A549 (cell line): ENCODE results near the gene CYLD. TPM values are rescaled to one million over a fixed set of nuclear protein-coding genes. Genes with fewer than 3 reads are reported as not detected.

ENCODE experiments used
- ATAC-seq, 2 experiments: fragments of 200-7000 bp in 1 of 2; fragments of >200 bp in 1 of 2; cut with Nextera tagmentation in 1 of 2; cut with Tn5 transposase in 1 of 2; 3 replicates each; pipeline versions ENCODE4 v1.8.0 to v1.9.1; 2018 to 2020; ENCODE audit warnings: mild to moderate bottlenecking in 1 of 2, moderate library complexity in 1 of 2
- CTCF ChIA-PET: fragments of 300-600 bp; sonication (Branson Sonifier 250); formaldehyde crosslinking; extraction: SDS; loops from one replicate; lab custom pipeline; 2021; ENCODE audit warnings: antibody characterized with exemption, inconsistent platforms; lab: Yijun Ruan, JAX
- POLR2A ChIA-PET: fragments of 350-600 bp; formaldehyde crosslinking; extraction: SDS; loops from one replicate; lab custom pipeline; 2021; ENCODE audit warnings: antibody characterized with exemption, inconsistent platforms; lab: Yijun Ruan, JAX
- DNase-seq, 2 experiments: peaks; one replicate each; pipeline versions ENCODE4 v3.0.0 to v3.0.0-alpha.2; 2011 to 2016; ENCODE audit warnings: low read depth in 1 of 2, low spot score in 1 of 2
- FAIRE-seq: peaks from 2 replicates; lab custom pipeline; 2011; peaks lifted over from hg19 to GRCh38; lab: Jason Lieb, UNC
- H3K27ac ChIP-seq, 2 experiments: fragments of >200 bp; sonication (Bioruptor Twin); formaldehyde crosslinking; 3 replicates each; pipeline ENCODE4 v1.5.1; 2016 to 2017
- H3K4me1 ChIP-seq: fragments of >200 bp; sonication (Bioruptor Twin); formaldehyde crosslinking; 3 replicates; pipeline ENCODE4 v1.6.1; 2016
- H3K4me2 ChIP-seq: fragments of >200 bp; sonication (Bioruptor Twin); formaldehyde crosslinking; 3 replicates; pipeline ENCODE4 v1.6.1; 2016
- H3K4me3 ChIP-seq: fragments of >200 bp; sonication (Bioruptor Twin); formaldehyde crosslinking; 3 replicates; pipeline ENCODE4 v1.5.1; 2016
- H3K9me3 ChIP-seq: fragments of >200 bp; sonication (Bioruptor Twin); formaldehyde crosslinking; 3 replicates; pipeline ENCODE4 v1.6.1; 2016
- CEBPB ChIP-seq, 2 experiments: fragments of >200 bp in 1 of 2; sonication (Bioruptor Twin) in 1 of 2; formaldehyde crosslinking in 1 of 2; IDR thresholded peaks; 2 replicates each; pipeline ENCODE4 v1.6.1; 2012 to 2016
- FOSL2 ChIP-seq, 2 experiments: fragments of 450-650 bp in 1 of 2; fragments of >200 bp in 1 of 2; sonication (Bioruptor Twin) in 1 of 2; formaldehyde crosslinking; IDR thresholded peaks; 2 replicates each; pipeline versions ENCODE4 v1.5.0 to v1.6.1; 2016 to 2020; ENCODE audit warnings: mild to moderate bottlenecking in 1 of 2, moderate library complexity in 1 of 2
- GATA3 ChIP-seq: IDR thresholded peaks from 2 replicates; pipeline ENCODE4 v1.6.1; 2012; ENCODE audit warnings: borderline replicate concordance
- JUN ChIP-seq, 2 experiments: fragments of >200 bp; sonication (Bioruptor Twin); formaldehyde crosslinking; IDR thresholded peaks; 2 replicates in 1 of 2; 3 replicates in 1 of 2; pipeline ENCODE4 v1.6.1; 2016 to 2017
- KDM1A ChIP-seq: fragments of 200-600 bp; sonication (generic); IDR thresholded peaks from 2 replicates; pipeline ENCODE4 v1.6.1; 2016; ENCODE audit warnings: low read depth, mild to moderate bottlenecking
- MAFK ChIP-seq: fragments of 450-650 bp; IDR thresholded peaks from 2 replicates; pipeline ENCODE4 v1.6.1; 2014; ENCODE audit not compliant: partially characterized antibody
- PHF8 ChIP-seq: fragments of 200-600 bp; sonication (generic); IDR thresholded peaks from 2 replicates; pipeline ENCODE4 v1.6.1; 2016; ENCODE audit warnings: low read depth, mild to moderate bottlenecking, antibody characterized with exemption, moderate library complexity, borderline replicate concordance
- RARB ChIP-seq: fragments of 250-450 bp; sonication (Bioruptor Pico); IDR thresholded peaks from 2 replicates; pipeline ENCODE4 v1.8.0; 2021; ENCODE audit warnings: mild to moderate bottlenecking, moderate library complexity
- RFX5 ChIP-seq: fragments of 450-650 bp; IDR thresholded peaks from 2 replicates; pipeline ENCODE4 v1.7.1; 2014; ENCODE audit warnings: antibody characterized with exemption, mild to moderate bottlenecking, moderate library complexity
- WGBS: methylation state at CpG from one replicate; pipeline ENCODE4 v1.1.6; 2017; ENCODE audit errors: missing lambda C conversion rate; 5-methylcytosine and 5-hydroxymethylcytosine counted together
- polyA minus RNA-seq: library from RNA; depleted of rRNA, polyadenylated mRNA; stranded (reverse); fragments of >200 nt; gene quantifications from 2 replicates; pipeline ENCODE4 v1.2.3, GENCODE V29; 2011; rRNA and poly(A)+ RNA removed
- polyA plus RNA-seq, 4 experiments: library from polyadenylated mRNA; depleted of rRNA in 3 of 4; stranded (reverse); fragments of >200 nt; fragmentation: RNase III in 1 of 4; extraction: RNeasy Plus Mini Kit Qiagen cat#74134 plus additional on column Dnase treatment in 1 of 4; gene quantifications; 2 replicates in 3 of 4; 3 replicates in 1 of 4; pipeline ENCODE4 v1.2.3, GENCODE V29; 2011 to 2017
- TF ChIP-seq, protein P1 (sequence below): IDR thresholded peaks from 2 replicates; pipeline ENCODE4 v1.6.1; 2012
- TF ChIP-seq, protein P2 (sequence below): fragments of 250-450 bp; sonication (Bioruptor Pico); IDR thresholded peaks from 2 replicates; pipeline ENCODE4 v1.5.0; 2021; ENCODE audit warnings: mild to moderate bottlenecking, moderate library complexity, borderline replicate concordance
- TF ChIP-seq, protein P3 (sequence below): fragments of 450-650 bp; IDR thresholded peaks from 2 replicates; pipeline ENCODE4 v1.6.1; 2014; ENCODE audit warnings: antibody characterized with exemption

Gene CYLD
- polyA plus RNA-seq (2011; rRNA removed): 11.2 and 12.7 TPM in 2 replicates
- 2.7 and 3.0 TPM in 2 replicates for polyA plus RNA-seq (2012; cell fraction: cytosol; rRNA removed)
- polyA plus RNA-seq (2012; cell fraction: nucleus; rRNA removed): 1.7 and 3.9 TPM in 2 replicates
- polyA plus RNA-seq (2017; fragmentation: RNase III; extraction: RNeasy Plus Mini Kit Qiagen cat#74134 plus additional on column Dnase treatment): 6.5 to 7.2 TPM (median 6.7 TPM) in 3 replicates
- 10.3 and 11.6 TPM in 2 replicates for polyA minus RNA-seq

GRCh38 chr16:50741781-50742575 lies at the start of gene CYLD:
CYLD (plus strand) TSS chr16:50742086; CDS start chr16:50749699, 7,613 bp downstream.
- Histone ChIP-seq H3K4me3 (peak within 1 kb of the TSS; percentile 96), H3K4me2 (peak within 1 kb of the TSS; percentile 94), H3K9me3 (no peaks in the 10 kb centered on the region), H3K4me1 (peaks cover 3% of the 10 kb centered on the region; the same call in 1 of the 3 replicates), H3K27ac (peak within 1 kb of the TSS; percentile 72 to 86)
- ChIA-PET CTCF (interaction anchor here (1.3 kb wide), 1 partner anchor 64 kb away, joined by 10 read pairs; no protein-coding TSS in a partner anchor), POLR2A (no interaction called here)
- FAIRE-seq: peak; percentile 63
- TF ChIP-seq RARB (CRISPR knock-in tag) (no peak), RFX5 (peak; percentile 60; the same call in 1 of the 2 replicates), CEBPB (IDR thresholded peaks at IDR 0.05) (no peak), MAFK (peak; percentile 10), PHF8 (peak; percentile 47; the same call in 1 of the 2 replicates), KDM1A (peak; percentile 33; the same call in 1 of the 2 replicates), JUN (IDR thresholded peaks at IDR 0.05) (peak in 1 of 2 experiments; percentile 44; a peak in 1 of 5 replicates)
- TF ChIP-seq, protein P1, sequence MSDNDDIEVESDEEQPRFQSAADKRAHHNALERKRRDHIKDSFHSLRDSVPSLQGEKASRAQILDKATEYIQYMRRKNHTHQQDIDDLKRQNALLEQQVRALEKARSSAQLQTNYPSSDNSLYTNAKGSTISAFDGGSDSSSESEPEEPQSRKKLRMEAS: 0 out of 2 replicates have a peak, but pooled peaks have one; percentile 22
- TF ChIP-seq, protein P2, sequence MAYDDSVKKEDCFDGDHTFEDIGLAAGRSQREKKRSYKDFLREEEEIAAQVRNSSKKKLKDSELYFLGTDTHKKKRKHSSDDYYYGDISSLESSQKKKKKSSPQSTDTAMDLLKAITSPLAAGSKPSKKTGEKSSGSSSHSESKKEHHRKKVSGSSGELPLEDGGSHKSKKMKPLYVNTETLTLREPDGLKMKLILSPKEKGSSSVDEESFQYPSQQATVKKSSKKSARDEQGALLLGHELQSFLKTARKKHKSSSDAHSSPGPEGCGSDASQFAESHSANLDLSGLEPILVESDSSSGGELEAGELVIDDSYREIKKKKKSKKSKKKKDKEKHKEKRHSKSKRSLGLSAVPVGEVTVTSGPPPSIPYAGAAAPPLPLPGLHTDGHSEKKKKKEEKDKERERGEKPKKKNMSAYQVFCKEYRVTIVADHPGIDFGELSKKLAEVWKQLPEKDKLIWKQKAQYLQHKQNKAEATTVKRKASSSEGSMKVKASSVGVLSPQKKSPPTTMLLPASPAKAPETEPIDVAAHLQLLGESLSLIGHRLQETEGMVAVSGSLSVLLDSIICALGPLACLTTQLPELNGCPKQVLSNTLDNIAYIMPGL (CRISPR knock-in tag): no peak
- WGBS: 0% methylated on average over 14 of the region's 93 CpGs
- DNase-seq: peak; percentile 98 to 99
- peak; percentile 97 to 99 for ATAC-seq

DNA sequence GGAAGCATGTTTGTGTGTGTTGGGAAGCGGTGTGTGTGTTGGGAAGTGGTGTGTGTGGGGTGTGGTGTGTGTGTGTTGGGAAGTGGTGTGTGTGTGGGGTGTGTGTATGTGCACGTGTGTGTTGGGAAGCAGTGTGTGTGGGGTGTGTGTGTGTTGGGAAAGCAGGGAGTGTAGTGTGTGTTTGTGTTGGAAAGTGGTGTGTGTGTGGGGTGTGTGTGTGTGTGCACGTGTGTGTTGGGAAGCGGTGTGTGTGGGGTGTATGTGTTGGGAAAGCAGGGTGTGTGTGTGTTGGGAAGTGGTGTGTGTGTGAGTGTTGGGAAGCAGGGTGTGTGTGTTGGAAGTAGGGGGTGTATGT lies 49.3 kb upstream of the CYLD start:
- TF ChIP-seq FOSL2 (IDR thresholded peaks at IDR 0.05) (no peak), FOSL2 (CRISPR knock-in tag; IDR thresholded peaks at IDR 0.05) (no peak), GATA3 (no peak)
- ChIA-PET CTCF (interaction anchor here (0.6 kb wide), 1 partner anchor 21 kb away, joined by 3 read pairs; no protein-coding TSS in a partner anchor), POLR2A (no interaction called here)
- Histone ChIP-seq H3K4me2 (peak overlapping the region; percentile 97; the same call in 2 of the 3 replicates), H3K4me1 (0 out of 3 replicates have a peak, but pooled peaks cover 5% of the 10 kb centered on the region), H3K4me3 (no peak overlapping the region), H3K27ac (no peak overlapping the region), H3K9me3 (no peaks in the 10 kb centered on the region)
- 67% methylated on average over 4 of the region's 4 CpGs for WGBS
- DNase-seq (no peak), FAIRE-seq (no peak), ATAC-seq (no peak)

DNA sequence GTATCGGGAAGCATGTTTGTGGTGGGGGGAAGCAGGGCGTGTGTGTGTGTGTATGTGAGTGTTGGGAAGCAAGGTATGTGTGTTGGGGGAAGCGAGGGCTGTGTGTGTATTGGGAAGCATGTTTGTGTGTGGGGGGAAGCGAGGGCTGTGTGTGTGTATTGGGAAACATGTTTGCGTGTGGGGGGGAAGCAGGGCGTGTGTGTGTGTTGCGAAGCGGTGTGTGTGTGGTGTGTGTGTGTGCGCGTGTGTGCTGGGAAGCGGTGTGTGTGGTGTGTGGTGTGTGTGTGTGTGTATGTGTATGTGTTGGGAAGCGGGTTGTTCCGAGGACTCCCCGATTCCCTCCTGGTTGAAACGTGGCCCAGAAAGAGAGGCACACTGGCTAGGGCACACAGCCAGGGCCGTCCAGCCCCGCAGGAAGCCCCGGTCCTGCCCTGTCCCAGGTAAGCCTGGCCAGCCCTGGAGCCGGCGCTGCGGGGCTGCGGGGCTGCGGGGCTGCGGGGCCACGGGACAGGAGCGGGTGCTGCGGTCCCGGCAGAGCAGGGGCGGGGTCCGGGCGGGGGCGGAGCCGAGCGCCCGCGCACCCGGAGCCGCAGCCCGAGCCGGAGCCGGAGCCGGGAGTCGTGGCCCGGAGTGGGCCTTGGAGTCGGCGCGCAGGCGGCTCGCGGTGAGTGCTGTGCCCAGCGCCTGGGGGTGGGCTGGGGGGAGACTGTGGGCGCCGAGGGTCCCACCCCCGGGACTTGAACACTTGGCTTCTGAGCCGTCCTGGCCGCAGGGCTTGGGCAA lies 48.7 kb upstream of the CYLD start, which contains the start of gene NOD2:
Gene NOD2, plus strand, starts transcription at position 608 of the 783 bp plus-strand sequence. CDS start 5,890 bp downstream, outside the sequence.
- 0 out of 3 replicates have a peak, but pooled peaks cover 5% of the 10 kb centered on the region for H3K4me1 ChIP-seq
- H3K4me3 ChIP-seq: peak within 1 kb of the TSS; percentile 46
- no peaks in the 10 kb centered on the region for H3K9me3 ChIP-seq
- H3K27ac ChIP-seq: peak within 1 kb of the TSS; percentile 36 to 70; a peak in 4 of 6 replicates
- ATAC-seq (peak; percentile 70 to 80), DNase-seq (peak; percentile 10 to 51), FAIRE-seq (no peak)
- H3K4me2 ChIP-seq: peak within 1 kb of the TSS; percentile 97
- ChIA-PET CTCF (no interaction called here), POLR2A (no interaction called here)
- TF ChIP-seq, protein P3, sequence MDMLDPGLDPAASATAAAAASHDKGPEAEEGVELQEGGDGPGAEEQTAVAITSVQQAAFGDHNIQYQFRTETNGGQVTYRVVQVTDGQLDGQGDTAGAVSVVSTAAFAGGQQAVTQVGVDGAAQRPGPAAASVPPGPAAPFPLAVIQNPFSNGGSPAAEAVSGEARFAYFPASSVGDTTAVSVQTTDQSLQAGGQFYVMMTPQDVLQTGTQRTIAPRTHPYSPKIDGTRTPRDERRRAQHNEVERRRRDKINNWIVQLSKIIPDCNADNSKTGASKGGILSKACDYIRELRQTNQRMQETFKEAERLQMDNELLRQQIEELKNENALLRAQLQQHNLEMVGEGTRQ: no peak
- 25% methylated on average over 36 of the region's 56 CpGs for WGBS
